GM19193 (cell line): Measurements from ENCODE around the gene C1orf35.

Experiments used
- POLR2A ChIP-seq: IDR thresholded peaks from 4 replicates; pipeline ENCODE4 v1.6.1; 2011; ENCODE audit not compliant: insufficient read depth, insufficient read length; ENCODE audit errors: extremely low read depth

The C1orf35 gene

DNA sequence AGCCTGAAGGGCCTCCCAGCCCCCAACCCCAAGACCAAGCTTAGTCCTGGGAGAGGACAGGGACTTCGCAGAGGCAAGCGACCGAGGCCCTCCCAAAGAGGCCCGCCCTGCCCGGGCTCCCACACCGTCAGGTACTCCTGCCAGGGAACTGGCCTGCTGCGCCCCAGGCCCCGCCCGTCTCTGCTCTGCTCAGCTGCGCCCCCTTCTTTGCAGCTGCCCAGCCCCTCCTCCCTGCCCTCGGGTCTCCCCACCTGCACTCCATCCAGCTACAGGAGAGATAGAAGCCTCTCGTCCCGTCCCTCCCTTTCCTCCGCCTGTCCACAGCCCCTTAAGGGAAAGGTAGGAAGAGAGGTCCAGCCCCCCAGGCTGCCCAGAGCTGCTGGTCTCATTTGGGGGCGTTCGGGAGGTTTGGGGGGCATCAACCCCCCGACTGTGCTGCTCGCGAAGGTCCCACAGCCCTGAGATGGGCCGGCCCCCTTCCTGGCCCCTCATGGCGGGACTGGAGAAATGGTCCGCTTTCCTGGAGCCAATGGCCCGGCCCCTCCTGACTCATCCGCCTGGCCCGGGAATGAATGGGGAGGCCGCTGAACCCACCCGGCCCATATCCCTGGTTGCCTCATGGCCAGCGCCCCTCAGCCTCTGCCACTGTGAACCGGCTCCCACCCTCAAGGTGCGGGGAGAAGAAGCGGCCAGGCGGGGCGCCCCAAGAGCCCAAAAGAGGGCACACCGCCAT lies 42.5 kb downstream of the C1orf35 start:
- TF ChIP-seq POLR2A: no peak

DNA sequence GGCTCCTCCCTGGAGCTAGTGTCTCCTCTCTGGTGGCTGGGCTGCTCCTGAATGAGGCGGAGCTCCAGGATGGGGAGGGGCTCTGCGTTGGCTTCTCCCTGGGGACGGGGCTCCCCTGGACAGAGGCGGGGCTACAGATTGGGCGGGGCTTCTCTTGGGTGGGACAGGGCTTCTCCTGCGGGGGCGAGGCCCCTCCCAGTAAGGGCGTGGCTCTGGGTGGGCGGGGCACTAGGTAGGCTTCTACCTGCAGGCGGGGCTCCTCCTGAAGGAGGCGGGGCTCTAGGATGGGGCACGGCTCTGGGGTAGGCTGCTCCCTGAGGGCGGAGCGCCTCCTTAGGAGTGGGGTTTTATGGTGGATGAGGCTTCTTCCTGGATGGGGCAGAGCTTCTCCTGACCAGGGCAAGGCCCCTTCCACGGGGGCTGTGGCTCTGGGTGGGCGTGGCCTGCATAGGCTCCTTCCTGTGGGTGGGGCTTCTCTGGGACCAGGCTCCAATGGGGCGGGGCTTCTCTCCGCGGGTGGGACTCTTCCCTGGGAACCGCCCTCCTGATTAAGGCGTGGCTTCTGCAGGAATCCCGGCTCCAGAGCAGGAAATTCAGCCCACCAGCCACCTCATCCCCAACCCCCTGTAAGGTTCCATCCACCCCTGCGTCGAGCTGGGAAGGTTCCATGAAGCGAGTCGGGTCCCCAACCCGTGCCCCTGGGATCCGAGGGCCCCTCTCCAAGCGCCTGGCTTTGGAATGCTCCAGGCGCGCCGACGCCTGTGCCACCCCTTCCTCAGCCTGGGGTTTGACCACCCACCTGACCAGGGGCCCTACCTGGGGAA lies 43.3 kb downstream of the C1orf35 start:
- no peak for TF ChIP-seq POLR2A

GRCh38 chr1:228058949-228059633 lies 44.0 kb downstream of the C1orf35 start:
- TF ChIP-seq POLR2A: no peak

DNA sequence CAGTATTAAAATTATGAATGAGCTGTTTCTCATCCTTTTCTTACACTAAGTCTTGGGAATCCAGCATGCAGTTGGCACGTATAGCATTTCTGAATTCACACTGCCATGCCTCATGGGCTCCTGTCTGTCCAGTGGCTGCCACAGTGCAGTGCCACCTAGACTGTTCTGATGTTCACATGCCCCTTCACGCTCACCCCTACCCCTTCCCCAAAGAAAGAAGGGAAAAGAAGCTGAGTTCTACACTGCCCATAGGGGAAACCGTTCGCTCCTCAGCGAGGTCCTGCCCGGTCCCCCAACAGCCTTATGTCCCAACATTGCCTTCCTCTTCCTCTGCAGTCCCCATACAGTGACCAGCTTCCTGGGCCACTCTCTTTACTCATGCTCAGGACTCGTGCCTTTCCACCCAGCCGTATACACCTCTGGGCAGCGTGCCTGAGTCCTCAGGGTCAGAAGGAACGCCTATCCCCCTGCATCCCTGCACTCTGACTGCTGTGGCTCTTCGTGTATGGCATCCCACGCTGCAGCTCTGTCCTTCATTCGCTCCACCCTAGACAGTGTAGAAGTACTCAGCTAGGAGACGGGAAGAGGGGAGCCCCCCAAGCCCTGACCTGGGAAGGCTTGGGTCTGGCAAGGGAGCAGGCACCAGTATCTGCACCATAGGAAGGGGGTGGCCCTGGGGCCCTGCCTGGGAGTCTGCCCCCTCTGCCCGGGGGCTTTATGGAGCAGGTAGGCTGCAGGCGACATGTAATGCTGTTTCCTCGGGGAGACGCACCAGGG lies 44.8 kb downstream of the C1orf35 start:
- TF ChIP-seq POLR2A: no peak
